GM19035 (cell line): ENCODE results near the gene SLC39A5.
A peak's percentile ranks its signal among the peaks of the same experiment; 100 is the strongest.
"Not testable (repeated sequence)": the region's sequence is repeated elsewhere in the genome, so short reads cannot be mapped to it uniquely, and the experiment has no call there.

ENCODE experiments used
- ATAC-seq: cut with Tn5 transposase; IDR thresholded peaks from one replicate; pipeline ENCODE4 v1.9.1; 2021; ENCODE audit not compliant: unreplicated experiment

Gene SLC39A5, protein sequence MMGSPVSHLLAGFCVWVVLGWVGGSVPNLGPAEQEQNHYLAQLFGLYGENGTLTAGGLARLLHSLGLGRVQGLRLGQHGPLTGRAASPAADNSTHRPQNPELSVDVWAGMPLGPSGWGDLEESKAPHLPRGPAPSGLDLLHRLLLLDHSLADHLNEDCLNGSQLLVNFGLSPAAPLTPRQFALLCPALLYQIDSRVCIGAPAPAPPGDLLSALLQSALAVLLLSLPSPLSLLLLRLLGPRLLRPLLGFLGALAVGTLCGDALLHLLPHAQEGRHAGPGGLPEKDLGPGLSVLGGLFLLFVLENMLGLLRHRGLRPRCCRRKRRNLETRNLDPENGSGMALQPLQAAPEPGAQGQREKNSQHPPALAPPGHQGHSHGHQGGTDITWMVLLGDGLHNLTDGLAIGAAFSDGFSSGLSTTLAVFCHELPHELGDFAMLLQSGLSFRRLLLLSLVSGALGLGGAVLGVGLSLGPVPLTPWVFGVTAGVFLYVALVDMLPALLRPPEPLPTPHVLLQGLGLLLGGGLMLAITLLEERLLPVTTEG

DNA sequence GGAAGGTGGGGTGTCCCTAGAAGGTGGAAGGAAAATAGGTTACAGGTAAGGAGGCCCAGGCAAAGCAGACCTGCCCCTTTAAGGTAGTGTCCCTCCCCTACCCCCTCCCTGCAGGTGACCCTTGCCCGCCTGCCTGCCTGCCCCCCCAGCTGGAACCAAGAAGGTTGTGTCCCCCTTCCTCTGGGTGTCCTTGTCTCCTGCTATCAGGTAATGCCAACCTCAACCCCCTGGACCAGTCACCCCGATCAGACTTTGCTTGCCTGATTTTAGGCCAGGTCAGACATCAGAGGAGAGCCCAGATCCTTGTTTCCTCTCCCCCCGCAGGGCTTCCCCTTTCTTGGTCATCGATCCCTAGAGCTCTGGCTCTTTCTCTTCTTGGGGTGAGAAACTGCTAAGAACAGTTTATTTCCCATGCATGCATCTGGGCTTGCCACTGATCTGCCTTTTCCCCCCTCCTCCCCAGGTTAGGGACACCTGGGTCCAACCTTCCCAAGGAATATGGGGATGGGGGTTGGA is at the start of gene SLC39A5:
Gene SLC39A5, plus strand, starts transcription at position 136 of the 516 bp plus-strand sequence. CDS start 1,224 bp downstream, outside the sequence.
- no peak for ATAC-seq

DNA sequence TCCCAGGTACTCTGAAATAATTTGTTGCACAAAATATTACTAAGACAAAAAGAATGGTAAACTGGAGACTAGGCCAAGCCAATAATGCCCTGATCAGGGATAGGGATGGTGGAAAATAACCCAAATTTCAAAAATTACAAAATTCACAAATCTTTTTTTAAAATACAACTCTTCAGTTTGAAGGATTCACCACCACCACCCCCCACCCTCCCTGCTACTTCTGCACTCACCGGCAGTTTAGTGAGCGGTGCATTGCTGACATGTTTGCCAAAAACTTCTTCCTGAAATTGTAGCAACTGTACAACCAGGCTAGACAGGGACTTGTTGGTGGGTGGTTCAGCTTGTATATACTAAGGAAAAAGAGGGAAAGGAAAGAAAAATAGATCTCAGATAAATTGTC is 42.9 kb upstream of the SLC39A5 start:
- no peak for ATAC-seq

DNA sequence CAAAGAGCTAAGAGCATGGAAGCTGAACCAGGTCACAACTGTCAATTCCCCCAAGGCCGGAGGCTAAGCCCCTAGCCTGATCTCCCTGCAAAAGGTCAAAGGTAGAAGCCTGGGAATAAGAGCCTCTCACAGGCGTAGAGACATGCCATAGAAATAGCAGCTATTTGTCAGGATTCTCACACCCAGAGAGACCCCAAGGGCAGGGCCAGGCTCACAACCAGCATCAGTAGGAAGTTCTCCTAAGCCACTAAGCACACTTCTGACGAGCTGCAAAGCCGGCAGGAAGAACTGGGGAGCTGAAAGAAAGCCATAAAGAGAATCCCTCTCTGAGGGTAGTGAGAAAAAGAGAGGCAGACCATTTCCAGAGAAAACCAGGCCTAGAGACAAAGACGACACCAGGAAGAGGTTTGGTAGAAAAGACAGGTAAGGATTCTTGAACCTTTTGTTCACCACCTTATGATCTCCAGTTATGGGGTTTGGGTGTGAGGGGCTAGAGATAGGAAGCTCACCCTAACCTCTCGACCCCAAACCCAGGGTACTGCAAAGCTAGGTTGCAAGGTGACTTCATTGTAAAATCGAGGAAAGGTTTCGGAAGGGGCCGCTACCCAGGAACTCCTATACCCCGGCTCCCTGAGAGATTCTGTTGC is 41.6 kb upstream of the SLC39A5 start:
- no peak for ATAC-seq

DNA sequence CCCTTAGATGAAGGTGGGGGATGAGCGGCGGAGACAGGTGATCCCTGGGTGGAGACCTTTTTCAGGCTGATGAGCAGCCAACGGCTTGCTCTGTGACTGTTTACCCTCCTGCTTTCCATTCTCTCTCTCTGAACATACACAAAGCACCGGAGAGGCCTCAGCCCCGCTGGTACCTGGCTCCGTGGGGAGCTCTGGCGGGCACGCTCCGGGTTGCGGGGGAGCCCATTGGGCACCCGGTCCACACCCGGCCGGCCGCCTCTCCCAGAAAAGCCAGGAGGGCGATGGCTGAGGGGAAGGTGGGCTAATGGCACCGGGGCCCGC is 41.1 kb upstream of the SLC39A5 start:
- ATAC-seq, result no peak

DNA sequence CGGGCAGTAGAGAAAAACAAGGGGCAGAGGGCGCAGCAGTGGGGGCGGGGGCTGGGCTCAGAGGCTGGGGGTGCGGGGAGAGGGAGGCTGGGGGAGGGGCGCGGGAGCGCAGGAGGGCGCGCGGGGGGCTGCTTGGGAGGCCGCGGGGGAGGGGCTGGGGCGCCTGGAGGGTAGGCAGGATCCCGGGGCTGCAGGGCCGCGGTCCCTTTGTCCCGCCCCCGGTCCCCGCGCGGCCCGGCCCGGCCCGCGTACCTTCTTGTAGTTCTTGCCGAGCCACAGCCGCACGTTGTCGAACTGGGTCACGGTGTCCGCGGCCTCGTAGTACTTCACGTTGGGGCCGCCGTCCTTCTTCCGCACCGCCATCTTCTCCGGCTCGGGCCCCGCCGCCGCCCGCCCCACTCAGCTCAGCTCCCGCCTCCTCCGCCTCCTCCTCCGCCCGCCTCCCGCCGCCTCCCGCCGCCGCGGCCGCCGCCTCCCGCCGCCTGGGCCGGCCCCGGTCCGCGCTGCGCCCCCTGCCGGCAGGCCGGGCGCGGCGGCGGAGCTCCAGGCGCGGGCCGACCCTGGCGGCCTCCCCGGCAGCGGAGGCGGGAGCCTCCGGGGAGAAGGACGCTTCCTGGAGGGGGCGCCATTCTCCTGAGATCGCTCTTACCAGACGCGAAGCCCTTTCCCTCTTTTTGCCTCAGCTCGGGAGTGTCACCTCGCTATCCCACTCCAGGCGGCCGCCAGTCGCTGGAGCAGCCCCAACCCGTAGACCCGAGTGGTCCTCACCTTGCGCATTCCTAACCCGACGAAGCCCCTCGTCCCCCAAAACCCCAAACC is 40.5 kb upstream of the SLC39A5 start, which contains the start of gene SMARCC2:
Gene SMARCC2, minus strand, starts transcription at position 385 of the 819 bp plus-strand sequence. Its CDS starts 22 bp downstream, at position 363.
- peak; percentile 81 for ATAC-seq

DNA sequence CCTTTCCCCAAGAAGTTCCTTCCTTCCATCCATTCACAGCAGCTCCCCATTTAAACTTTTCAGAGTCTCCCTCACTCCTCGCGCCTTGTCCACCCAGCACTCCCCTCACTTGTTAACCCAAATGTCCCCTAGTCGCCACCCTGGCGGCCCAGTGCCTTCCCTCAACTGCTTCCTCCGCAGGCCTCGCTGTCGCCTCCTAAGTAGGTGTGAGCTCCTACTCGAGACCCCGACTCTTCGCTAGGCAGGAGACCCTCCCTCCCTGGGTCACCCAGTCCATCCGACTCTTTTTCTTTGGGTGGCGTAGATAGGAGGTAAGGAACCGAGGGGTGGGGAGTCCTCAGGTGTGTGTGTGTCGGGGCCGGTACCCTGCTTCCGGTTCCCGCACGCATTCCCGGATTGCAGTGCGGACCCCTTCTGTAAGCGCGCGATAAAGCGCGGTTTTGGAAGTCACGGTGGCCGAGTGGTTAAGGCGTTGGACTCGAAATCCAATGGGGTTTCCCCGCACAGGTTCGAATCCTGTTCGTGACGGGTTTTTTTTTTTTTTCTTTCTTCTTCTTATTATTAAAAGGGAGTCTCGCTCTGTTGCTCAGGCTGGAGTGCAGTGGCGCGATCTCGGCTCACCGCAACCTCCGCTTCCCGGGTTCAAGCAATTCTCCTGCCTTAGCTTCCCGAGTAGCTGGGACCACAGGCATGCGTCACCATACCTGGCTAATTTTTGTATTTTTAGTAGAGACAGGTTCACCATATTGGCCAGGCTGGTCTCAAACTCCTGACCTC is 39.7 kb upstream of the SLC39A5 start:
- peak; percentile 21 for ATAC-seq

DNA sequence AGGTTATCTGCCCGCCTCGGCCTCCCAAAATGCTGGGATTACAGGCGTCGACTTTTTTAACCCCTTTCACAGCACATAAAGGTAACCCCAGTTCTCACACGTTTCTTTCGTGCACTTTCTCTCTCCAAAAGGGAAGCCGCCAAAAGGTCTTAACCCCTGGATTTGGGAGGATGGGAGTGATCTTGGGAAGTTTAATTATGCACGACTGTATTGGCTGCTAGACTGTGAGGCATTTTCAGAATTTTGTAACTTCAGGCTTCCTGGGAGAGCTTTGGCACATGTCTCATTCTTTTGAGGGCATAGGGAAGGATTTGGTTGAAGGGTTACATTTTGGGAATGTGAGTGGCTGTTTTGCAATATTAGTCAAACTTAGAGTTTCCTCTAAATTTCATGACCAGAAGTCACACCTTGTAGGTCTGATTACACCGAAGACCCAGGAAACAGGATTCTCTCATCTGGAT is 39.1 kb upstream of the SLC39A5 start:
- no peak for ATAC-seq

DNA sequence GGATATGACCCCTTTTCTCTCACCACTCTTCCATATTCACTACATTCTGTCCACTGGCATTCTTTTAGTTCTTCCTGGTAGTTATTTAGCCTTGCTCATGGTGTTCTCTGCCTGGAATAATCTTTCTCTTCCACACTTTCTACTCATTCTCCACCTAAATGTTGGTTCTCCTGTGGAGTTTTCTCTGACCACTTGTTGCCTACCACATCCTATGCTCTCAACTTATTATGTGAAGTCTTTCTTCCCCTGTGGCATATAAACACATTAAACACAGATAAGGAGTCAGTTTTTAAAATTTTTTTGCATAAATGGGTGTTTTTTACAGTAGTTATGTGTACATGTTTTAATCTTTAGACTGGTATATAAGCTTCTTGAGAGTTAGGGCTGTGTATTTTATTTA is 37.3 kb upstream of the SLC39A5 start:
- no peak for ATAC-seq

DNA sequence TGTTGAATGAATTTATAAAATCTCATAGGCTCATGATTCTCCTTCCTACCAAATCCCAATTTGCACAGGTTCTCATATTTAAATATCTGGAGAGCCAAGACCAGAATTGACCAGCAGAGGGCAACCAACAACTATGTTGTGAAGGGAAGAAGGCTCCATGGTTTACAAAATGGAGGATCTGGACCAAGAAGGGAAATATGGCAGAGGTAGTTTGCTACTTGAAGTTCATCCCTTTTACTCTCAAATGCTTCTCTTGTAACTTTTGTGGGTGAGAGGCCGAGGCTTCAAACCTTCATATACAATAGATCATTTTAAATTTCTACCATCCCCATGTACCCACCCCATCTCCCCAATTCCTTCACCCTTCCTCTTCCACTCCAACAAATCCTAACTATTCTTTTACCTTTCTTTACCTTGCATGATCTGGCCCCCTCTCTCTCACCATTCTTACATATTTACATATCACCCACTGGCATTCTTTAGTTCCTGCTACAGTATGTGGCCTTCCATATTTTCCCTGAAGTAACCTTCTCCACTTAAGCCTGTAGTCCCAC is 36.7 kb upstream of the SLC39A5 start:
- no peak for ATAC-seq

DNA sequence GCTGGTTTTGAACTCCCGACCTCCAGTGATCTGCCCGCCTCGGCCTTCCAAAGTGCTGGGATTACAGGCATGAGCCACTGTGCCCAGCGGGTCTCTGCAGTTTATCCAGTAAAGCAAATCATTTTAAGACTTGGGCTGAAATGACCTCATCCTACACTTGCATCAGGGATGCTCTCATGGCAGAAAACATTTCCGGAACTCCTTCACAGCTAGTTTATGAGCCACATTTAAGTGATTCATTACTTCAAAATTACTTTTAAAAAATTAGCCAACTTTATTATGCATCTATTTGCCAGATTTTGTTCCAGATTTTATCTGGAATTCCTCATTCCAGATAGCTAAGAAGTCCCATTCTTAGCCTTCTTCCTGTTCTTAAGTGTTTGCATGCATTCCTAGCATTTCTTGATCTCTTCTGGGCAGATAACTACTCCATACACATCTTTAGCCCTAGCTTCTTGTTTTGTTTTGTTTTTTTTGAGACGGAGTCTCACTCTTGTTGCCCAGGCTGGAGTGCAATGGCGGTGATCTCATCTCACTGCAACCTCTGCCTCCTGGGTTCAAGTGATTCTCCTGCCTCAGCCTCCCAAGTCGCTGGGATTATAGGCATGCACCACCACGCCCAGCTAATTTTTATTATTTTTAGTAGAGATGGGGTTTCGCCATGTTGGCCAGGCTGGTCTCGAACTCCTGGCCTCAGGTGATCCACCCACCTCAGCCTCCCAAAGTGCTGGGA is 32.9 kb upstream of the SLC39A5 start:
- not testable (repeated sequence) for ATAC-seq

DNA sequence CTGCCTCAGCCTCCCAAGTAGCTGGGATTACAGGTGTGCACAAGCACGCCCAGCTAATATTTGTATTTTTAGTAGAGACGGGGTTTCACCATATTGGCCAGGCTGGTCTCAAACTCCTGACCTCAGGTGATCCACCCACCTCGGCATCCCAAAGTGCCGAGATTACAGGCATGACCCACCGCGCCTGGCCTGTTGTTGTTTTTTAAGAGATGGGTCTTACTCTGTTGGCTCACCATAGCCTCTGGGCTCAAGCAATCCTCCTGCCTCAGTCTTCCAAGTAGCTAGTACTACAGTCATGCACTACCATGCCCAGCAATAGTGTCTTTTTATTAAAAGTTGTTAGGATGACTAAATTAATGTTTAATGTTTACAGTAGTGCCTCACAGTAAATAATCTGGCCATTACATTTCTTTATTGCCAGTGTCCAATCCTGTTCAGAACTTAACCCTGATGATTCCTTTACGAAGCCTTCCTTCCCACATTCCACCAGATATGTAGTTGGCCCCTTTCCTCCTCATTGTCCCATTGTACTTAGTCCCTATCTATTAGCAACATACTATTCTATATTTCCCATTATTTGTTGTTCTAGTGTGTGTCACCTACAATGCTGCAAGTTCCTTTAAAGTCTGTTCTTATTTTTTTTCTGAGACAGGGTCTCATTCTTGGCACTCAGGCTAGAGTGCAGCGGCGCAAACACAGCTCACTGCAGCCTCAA is 31.8 kb upstream of the SLC39A5 start:
- no peak for ATAC-seq

DNA sequence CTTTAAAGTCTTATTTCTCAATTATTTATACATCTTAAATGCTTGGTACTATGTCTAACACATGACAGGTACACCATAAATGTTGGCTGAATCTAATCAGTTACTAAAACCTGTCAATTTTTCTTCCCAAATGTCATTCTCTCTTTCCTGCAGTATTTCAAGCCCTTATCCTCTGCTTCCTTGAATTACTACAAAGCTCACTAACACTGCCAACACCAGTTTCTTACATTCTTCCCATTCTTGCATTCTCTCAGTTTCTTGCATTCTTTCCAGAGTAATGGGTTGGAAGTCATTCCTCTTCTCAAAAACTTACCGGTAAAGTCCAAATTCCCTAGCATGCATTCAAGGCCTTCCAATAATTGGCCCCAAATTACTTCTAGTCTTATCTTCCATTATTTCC is 31.0 kb upstream of the SLC39A5 start:
- no peak for ATAC-seq

DNA sequence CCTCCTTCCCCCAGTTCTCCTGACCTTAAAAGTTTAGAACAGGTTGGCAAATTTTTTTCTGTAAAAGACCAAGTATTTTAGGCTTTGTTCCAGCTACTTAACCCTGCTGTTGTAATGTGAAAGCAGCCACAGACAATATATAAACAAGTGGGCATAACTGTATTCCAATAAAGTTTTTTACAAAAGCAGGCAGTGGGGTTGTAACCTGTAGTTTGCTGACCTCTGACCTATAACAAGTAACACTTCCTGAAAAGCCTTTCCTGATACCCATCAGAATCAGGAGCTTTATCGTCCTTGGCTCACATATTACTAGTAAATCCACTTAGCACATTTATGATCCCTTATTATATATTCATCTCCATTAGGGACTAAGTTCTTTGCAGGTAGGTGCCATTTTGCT is 27.5 kb upstream of the SLC39A5 start:
- ATAC-seq, result no peak

DNA sequence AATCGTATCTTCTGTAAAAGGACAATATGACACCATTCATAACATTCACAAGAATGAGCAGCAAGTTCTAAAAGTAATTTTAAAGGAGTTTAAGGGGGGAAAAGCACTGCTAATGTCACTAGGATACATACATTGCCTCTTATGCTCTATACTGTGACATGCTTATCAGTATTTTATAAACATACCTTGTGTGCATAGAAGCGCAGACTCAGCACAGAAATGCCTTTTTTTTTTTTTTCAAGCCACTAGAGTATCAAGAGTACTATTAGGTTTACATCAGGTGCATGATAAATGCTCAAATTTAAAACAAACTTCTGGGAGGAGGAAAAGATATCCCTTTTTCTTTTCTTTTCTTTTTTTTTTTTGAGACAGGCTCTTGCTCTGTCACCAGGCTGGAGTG is 27.0 kb upstream of the SLC39A5 start:
- ATAC-seq, result no peak

DNA sequence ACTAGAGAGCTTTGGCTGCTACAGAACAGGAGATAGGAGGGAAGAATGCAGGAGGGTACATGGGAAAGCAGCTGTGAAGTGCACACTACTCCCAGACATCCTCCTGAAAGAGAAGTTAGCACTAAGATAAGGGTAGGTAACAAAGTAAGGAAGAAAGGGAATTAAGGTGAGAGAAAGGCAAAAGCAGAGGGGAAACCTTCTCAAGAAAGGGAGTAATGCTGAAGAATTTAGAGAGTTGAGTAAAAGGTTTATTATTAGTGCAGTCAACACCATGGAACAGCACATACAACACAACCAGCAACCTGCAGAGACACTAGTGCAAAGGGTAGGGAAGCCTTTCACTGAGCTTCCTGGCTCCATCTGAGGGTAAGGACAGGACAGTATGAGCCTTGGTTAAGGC is 25.6 kb upstream of the SLC39A5 start:
- no peak for ATAC-seq

DNA sequence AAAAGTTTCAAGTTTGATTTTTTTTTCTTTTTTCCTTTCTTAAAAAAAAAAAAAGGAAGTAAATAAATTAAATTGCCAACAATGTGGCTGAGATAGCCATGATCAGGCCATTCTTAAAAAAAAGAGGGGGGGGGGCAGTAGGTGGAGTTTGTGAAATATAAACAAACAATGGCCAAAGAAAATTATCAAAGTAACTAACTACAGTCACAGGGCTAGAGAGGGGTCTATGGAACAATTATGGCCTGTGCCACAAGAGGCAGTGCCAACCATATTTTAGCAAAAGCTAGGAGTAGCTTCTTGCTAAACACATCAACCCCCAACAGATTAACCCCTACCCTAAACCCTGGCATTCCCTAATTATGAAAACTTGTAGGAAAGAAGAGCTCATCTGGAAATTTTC is 24.4 kb upstream of the SLC39A5 start:
- no peak for ATAC-seq

DNA sequence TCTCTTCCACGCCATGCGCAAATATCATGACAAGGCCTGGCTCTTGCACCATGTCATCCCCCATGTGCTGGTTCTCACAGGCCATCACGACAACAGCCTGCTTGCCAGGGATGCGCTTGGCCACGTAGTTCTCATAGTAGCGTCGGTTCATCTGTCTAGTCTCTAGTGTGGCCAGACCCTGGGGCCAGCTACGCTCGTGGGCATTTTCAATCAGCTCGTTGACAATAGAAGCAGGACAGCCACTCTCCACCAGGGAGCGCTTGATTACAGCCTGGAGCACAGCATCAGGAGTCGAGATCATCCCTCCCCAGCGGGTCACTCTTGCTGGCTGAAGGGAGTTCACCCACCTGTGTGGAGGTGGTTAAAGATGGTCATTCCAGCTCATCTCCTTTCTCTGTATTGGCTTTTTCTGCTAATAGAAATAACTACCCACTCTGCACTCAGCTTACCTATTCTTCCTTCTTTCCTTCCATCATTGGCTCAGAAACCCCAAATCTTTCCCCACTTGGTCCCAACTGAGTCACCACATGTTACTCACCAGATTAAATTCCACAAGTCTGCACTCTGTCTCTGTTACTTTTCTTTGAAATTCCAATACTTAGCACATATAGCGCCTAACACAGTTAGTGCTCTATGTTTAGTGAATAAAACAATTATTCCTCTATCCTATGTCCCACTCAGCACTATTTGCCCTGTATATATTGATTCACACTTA is 23.2 kb upstream of the SLC39A5 start:
- ATAC-seq, result no peak

DNA sequence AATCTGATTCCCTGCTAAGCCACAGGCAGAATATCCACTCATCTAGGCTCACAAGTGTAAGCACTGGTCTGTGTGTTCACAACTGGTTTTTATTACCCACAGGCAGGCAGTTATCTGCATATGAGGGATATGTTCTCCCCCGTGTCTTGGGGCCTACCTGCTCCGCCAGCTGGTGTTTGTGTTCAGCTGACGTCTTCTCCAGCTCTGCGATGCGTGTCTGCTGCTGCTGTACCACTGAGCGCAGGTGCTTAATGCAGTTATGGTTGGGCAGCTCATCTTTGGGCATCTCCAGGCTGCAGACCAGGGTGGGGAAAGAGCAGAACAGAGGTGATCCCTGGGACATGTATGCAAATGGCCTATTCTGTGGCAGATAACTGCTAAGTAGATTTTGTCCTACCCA is 21.8 kb upstream of the SLC39A5 start:
- ATAC-seq, result no peak
